K562 (cell line): ENCODE data around the gene PHYKPL. TPM values are rescaled to one million over a fixed set of nuclear protein-coding genes. Genes with fewer than 3 reads are reported as not detected.

Experiments used
- ATAC-seq: fragments of 200-7000 bp; cut with Tn5 transposase; 3 replicates; pipeline ENCODE4 v1.9.1; 2020; ENCODE audit warnings: moderate library complexity
- BruUV-seq: library from RNA; stranded (reverse); fragments of 400-500 nt; replicated peaks from 2 replicates; lab custom pipeline; 2021; lab: Mats Ljungman, UMichigan
- CTCF ChIA-PET: fragments of 300-600 bp; formaldehyde crosslinking; extraction: SDS; loops from one replicate; lab custom pipeline; 2021; ENCODE audit warnings: low intra/inter-chr PET ratio; lab: Yijun Ruan, JAX
- POLR2A ChIA-PET: fragments of 300-600, 350-650 bp; sonication (Branson Sonifier 250); formaldehyde crosslinking; extraction: SDS; loops from one replicate; lab custom pipeline; 2021; ENCODE audit warnings: antibody characterized with exemption, inconsistent platforms; lab: Yijun Ruan, JAX
- DNase-seq, 4 experiments: peaks; one replicate each; pipeline versions ENCODE4 v3.0.0 to v3.0.0-alpha.2; 2011 to 2018; ENCODE audit warnings: low spot score in 3 of 4, mixed read lengths in 3 of 4; ENCODE audit errors: extremely low read depth in 1 of 4
- FAIRE-seq: peaks from 2 replicates; lab custom pipeline; 2011; peaks lifted over from hg19 to GRCh38; lab: Jason Lieb, UNC
- H2AFZ ChIP-seq: 2 replicates; pipeline ENCODE4 v1.6.0; 2011; ENCODE audit warnings: low read depth, low read length, control low read depth, inconsistent platforms
- H3K27ac ChIP-seq: fragments of 200-600 bp; 3 replicates; pipeline ENCODE4 v1.8.0; 2011; ENCODE audit warnings: low read depth, mild to moderate bottlenecking, control low read depth, inconsistent platforms, low read length, moderate library complexity, mixed read lengths; ENCODE audit errors: extremely low read depth
- H3K27me3 ChIP-seq, 2 experiments: fragments of 300-600 bp in 1 of 2; 2 replicates in 1 of 2; 3 replicates in 1 of 2; pipeline versions ENCODE4 v1.6.0 to v1.8.0; 2011; ENCODE audit warnings: inconsistent platforms in 2 of 2, low read length in 2 of 2, mild to moderate bottlenecking in 1 of 2, mixed read lengths in 1 of 2, moderate library complexity in 1 of 2; ENCODE audit not compliant: control insufficient read depth in 2 of 2, insufficient read depth in 2 of 2
- H3K36me3 ChIP-seq: fragments of 300-600 bp; 3 replicates; pipeline ENCODE4 v1.8.0; 2011; ENCODE audit warnings: mild to moderate bottlenecking, low read length, inconsistent platforms; ENCODE audit not compliant: control insufficient read depth, insufficient read depth
- H3K4me1 ChIP-seq, 2 experiments: fragments of 200-600 bp in 1 of 2; replicated peaks in 1 of 2; 2 replicates in 1 of 2; 3 replicates in 1 of 2; pipeline versions ENCODE4 v1.5.1 to v1.8.0; 2011; ENCODE audit warnings: inconsistent platforms in 2 of 2, low read length in 2 of 2, mild to moderate bottlenecking in 1 of 2, mixed read lengths in 1 of 2, moderate library complexity in 1 of 2; ENCODE audit not compliant: control insufficient read depth in 2 of 2, insufficient read depth in 2 of 2
- H3K4me2 ChIP-seq: 2 replicates; pipeline ENCODE4 v1.6.1; 2011; ENCODE audit warnings: low read length, control low read depth, inconsistent platforms, mixed read lengths; ENCODE audit not compliant: insufficient read depth
- H3K4me3 ChIP-seq: fragments of 200-600 bp; sonication (generic), shearing (Covaris generic); 2 replicates; pipeline ENCODE4 v1.5.1; 2016; ENCODE audit warnings: control low read depth, inconsistent platforms
- H3K79me2 ChIP-seq: fragments of 200-600 bp; 3 replicates; pipeline ENCODE4 v1.8.0; 2011; ENCODE audit warnings: low read length, inconsistent platforms; ENCODE audit not compliant: control insufficient read depth, insufficient read depth
- H3K9ac ChIP-seq, 2 experiments: 2 replicates each; pipeline versions ENCODE4 v1.6.0 to v1.6.1; 2011; ENCODE audit warnings: low read depth in 2 of 2, low read length in 2 of 2, control low read depth in 1 of 2, inconsistent platforms in 1 of 2, mild to moderate bottlenecking in 1 of 2, mixed read lengths in 1 of 2; ENCODE audit not compliant: insufficient read depth in 1 of 2
- H3K9me1 ChIP-seq: one replicate; pipeline ENCODE4 v1.6.0; 2011; ENCODE audit warnings: inconsistent platforms, mild to moderate bottlenecking, low read length, moderate library complexity; ENCODE audit not compliant: control insufficient read depth, insufficient read depth
- H3K9me3 ChIP-seq: replicated peaks from 2 replicates; pipeline ENCODE4 v1.5.1; 2011; ENCODE audit warnings: low read depth, low read length, inconsistent platforms; ENCODE audit not compliant: control insufficient read depth, insufficient read depth
- H4K20me1 ChIP-seq: replicated peaks from 2 replicates; pipeline ENCODE4 v1.6.1; 2011; ENCODE audit warnings: low read length, inconsistent platforms, mixed read lengths; ENCODE audit not compliant: control insufficient read depth, insufficient read depth
- CEBPG ChIP-seq, 3 experiments: fragments of 200-800 bp in 1 of 3; sonication (Bioruptor generic) in 1 of 3; sonication (generic) in 1 of 3; formaldehyde crosslinking in 1 of 3; IDR thresholded peaks in 2 of 3; conservative IDR thresholded peaks in 1 of 3; 2 replicates each; pipeline versions ENCODE4 v1.6.1 to v1.8.0; 2016 to 2022; ENCODE audit warnings: missing compliant biosample characterization in 2 of 3, missing genetic modification characterization in 2 of 3, mild to moderate bottlenecking in 1 of 3, missing genetic modification reagents in 1 of 3
- MLLT1 ChIP-seq, 2 experiments: fragments of 450-650 bp; IDR thresholded peaks; 2 replicates each; pipeline ENCODE4 v1.6.1; 2016
- NCOA1 ChIP-seq: fragments of 450-650 bp; IDR thresholded peaks from 2 replicates; pipeline ENCODE4 v1.6.1; 2016; ENCODE audit warnings: low read depth
- SMAD2 ChIP-seq: fragments of 150-350 bp; IDR thresholded peaks from 2 replicates; pipeline ENCODE4 v1.6.1; 2014; ENCODE audit warnings: low read depth, mild to moderate bottlenecking, low read length
- WGBS: fragments of 100-300 bp; shearing (Covaris generic); methylation state at CpG from one replicate; pipeline ENCODE4 v1.1.6; 2016; ENCODE audit warnings: low coverage, mixed read lengths; ENCODE audit not compliant: insufficient coverage; ENCODE audit errors: missing lambda C conversion rate; 5-methylcytosine and 5-hydroxymethylcytosine counted together
- in situ Hi-C: fragments of 300-500 bp; cut with MboI; formaldehyde crosslinking; loops from 4 replicates; pipeline ENCODE4 v1.15.0; 2018; ENCODE audit warnings: inconsistent platforms, mixed read lengths
- intact Hi-C: fragments of 100-400 bp; cut with micrococcal nuclease; formaldehyde crosslinking; loops from 2 replicates; pipeline ENCODE4 v1.14.2; 2022
- polyA plus RNA-seq, 8 experiments: library from polyadenylated mRNA; depleted of rRNA in 4 of 8; stranded (reverse) in 5 of 8; unstranded in 3 of 8; fragments of >200 nt; fragmentation: Nextera tagmentation in 2 of 8; fragmentation: Illumina TruSeq in 1 of 8; extraction: Ambion mirVana in 2 of 8; extraction: Trizol in 1 of 8; gene quantifications; 2 replicates each; pipeline versions ENCODE4 v1.2.1 to v1.2.3, GENCODE V29; 2011 to 2014; ENCODE audit warnings: inconsistent platforms in 1 of 8, missing spikeins in 1 of 8
- total RNA-seq, 7 experiments: library from RNA; depleted of rRNA in 6 of 7; stranded (reverse); fragments of >200 nt in 6 of 7; fragmentation: Illumina TruSeq in 2 of 7; extraction: Trizol in 2 of 7; gene quantifications; 2 replicates each; pipeline versions ENCODE4 v1.2.1 to v1.2.3, GENCODE V29; 2011 to 2021; ENCODE audit warnings: low replicate concordance in 1 of 7

PHYKPL gene
- total and polyA plus RNA-seq, 9 of the 15 experiments (the other 6 are each of a cell fraction or from before 2014, with no cell fraction given) = 4.7 to 34.7 (median 18.6) TPM

- CTCF ChIA-PET = no interaction called here
- no peak overlapping the region for H3K9ac ChIP-seq
- H3K9me1 ChIP-seq = no peaks in the 10 kb centered on the region
- H3K9me3 ChIP-seq = peaks cover 4% of the 10 kb centered on the region; the same call in 1 of the 2 replicates
- peaks cover 0 to 11% of the 10 kb centered on the region in 2 experiments; a peak in 2 of 5 replicates for H3K4me1 ChIP-seq
- 9% methylated on average over 20 of the region's 20 CpGs for WGBS
- DNase-seq = no peak
- peaks cover 18 to 90% of the 10 kb centered on the region in 2 experiments; a peak in 4 of 5 replicates for H3K27me3 ChIP-seq
- TF ChIP-seq MLLT1 (IDR thresholded peaks at IDR 0.05) (no peak), SMAD2 (no peak), NCOA1 (no peak), CEBPG (CRISPR knock-in tag; IDR thresholded peaks at IDR 0.05) (no peak), CEBPG (tag; conservative IDR thresholded peaks at IDR 0.05 in 1 of 2, IDR thresholded peaks at IDR 0.05 in 1 of 2) (no peak)
- H3K4me3 ChIP-seq = no peak overlapping the region
- H3K27ac ChIP-seq = no peak overlapping the region
- in situ Hi-C loops (loop anchor here (25.0 kb wide), 1 partner anchor 562 kb away; no protein-coding TSS in a partner anchor), intact Hi-C loops (no loop called here)
- no peaks in the 10 kb centered on the region for H3K79me2 ChIP-seq
- no peaks in the 10 kb centered on the region for H3K36me3 ChIP-seq
- H4K20me1 ChIP-seq = 0 out of 2 replicates have a peak, but pooled peaks cover 4% of the 10 kb centered on the region
- BruUV-seq = no TSS peak
- no peak for FAIRE-seq
- no peak overlapping the region for H3K4me2 ChIP-seq
- POLR2A ChIA-PET = no interaction called here
- H2AFZ ChIP-seq = no peak overlapping the region
- ATAC-seq = no peak
These were observed 42.4 kb upstream of the PHYKPL start for GRCh38 chr5:178274781-178275537.
